Fibroblast of upper back skin (primary cell): Measurements from ENCODE around the gene TAGLN3.
"Not testable (repeated sequence)": the region's sequence is repeated elsewhere in the genome, so short reads cannot be mapped to it uniquely, and the experiment has no call there.

Source experiments
- DNase-seq: peaks from one replicate; pipeline ENCODE4 v3.0.0-alpha.2; 2013

Gene TAGLN3

GRCh38 chr3:112011376-112011940, 12.7 kb downstream of the TAGLN3 start:
- DNase-seq = no peak

- no peak for DNase-seq
Measured at GRCh38 chr3:112012205-112012992, 13.7 kb downstream of the TAGLN3 start.

DNA sequence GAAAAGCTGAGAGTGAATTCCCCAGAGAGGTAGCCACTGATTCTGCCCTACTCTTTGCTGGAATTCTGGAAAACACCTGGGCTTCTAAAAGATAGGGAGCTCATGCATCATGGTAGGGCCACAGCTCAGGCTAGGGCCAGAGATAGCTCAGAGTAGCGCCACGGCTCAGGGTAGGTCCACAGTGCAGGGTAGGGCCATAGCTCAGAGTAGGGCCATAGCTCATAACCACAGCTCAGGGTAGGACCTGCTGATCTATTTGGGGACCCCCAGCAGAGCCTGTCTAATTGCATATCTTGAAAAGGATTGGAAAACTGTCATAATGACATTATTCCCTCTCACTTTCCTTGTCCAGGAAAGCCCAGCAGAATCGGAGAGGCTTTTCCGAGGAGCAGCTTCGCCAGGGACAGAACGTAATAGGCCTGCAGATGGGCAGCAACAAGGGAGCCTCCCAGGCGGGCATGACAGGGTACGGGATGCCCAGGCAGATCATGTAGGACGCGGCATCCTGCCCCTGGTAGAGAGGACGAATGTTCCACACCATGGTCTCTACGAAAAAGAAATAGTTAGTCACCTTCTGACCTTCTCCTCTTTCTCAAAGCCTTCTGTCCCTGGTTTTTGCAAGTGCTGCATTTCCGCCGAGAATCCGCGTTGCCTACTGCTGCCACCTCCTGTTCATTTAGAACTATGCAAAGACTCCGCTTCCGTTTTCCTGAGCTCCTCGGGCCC, 14.5 kb downstream of the TAGLN3 start:
- peak; percentile 68 for DNase-seq

DNA sequence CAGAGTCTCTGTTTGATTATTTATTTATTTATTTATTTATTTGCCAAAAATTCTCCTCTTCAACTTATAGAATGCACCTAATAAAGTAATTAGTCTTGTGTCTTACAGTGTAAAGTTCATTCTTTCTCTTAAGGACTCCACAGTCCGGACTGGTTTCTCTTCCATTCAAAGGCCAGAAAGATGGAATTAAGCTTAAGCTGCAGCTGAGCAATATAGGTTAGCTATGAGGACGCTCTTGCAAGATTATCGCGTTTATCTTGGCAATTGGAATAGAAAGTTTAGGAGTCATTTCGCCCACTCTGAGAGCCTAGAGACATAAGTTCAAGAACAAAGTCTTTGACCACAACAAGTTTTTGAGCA, 15.0 kb downstream of the TAGLN3 start:
- no peak for DNase-seq

GRCh38 chr3:112017091-112017490, 18.4 kb downstream of the TAGLN3 start:
- DNase-seq = no peak

DNA sequence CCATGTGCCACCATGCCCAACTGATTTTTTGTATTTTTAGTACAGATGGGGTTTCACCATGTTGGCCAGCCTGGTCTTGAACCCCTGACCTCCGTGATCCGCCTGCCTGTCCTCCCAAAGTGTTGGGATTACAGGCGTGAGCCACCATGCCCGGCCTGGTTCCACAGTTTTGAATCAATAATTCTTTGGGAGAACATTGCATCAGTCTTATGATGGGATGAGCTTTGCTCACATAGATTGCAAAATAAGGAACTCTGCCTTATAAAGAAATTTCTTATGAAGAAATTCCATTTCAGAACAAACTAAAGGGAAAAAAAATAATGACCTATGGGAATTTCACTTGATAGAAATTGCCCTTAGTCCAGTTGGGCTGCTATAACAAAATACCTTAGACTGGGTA, 20.0 kb downstream of the TAGLN3 start:
- DNase-seq = no peak

DNA sequence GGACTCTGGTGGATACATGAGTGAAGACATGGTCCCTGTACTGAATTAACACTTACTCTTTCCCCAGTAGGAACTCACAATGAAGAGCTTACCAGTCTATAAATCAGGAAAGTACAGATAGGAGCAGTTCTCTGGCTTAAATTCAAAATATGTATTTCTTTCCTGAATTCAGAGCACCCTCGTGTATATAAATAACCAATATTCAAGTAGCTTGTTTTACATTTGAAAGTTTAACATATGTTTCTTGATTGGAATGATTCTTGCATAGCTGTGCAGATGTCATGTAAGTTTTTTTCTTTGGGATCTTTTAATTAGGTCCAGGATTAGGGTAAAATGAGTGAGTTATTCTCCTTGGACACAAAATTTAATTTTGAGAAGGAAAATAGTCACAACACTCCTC, 21.0 kb downstream of the TAGLN3 start:
- no peak for DNase-seq

GRCh38 chr3:112020674-112021085, 22.0 kb downstream of the TAGLN3 start:
- DNase-seq = no peak

DNA sequence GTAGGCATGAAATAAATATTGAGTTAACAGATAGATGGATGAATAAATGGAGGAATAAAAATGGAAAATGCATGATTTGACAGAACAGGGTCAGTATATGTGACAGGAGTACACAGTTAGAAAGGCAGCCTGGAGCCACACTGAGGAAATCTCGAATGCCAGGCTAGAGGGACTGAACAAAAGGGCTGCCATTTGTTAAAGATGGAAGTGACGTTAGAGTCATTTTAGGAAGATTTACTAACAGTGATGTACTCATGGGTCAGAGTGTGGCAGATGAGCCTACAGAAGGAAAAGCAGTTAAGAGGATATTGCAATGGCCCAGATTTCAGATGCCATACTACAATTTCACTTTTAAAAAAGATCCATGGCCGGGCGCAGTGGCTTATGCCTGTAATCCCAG, 28.4 kb downstream of the TAGLN3 start:
- no peak for DNase-seq

DNA sequence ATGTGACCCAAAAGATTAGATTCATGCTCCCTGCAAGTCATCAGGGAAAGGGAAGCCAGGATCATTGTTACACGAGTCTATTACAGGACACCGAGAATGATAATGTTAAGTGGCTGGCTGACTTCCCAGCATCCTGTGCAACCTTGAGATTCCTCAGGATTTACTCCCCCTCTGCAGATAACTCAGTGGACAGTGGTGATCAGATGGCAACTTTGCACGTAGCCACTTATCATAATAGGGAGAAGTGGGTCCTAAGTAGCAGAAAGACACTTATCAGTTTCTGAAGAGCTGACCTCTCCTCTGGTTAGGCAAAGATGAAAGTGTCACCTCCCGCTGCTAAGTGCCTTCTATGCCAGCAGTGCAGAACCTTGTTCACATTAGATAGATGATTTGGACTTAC, 29.1 kb downstream of the TAGLN3 start:
- no peak for DNase-seq

DNA sequence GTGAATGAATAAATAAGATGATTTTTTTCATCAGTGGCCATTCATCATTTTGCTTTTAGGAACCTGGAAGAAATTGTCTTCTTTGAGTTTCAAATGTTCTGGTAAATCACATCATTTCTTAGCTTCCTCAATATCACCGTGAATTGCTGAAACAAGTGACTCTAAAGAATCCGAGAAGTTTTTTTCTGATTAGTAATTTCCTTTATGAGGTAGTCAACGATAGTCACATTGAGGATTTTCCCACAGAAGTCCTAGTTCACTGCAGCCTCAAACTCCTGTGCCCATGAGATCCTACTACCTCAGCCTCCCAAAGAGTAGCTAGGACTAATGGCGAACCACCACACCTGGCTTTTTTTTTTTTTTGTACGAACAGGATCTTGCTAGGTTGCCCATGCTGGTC, 32.2 kb downstream of the TAGLN3 start:
- no peak for DNase-seq

GRCh38 chr3:112032098-112032731, 33.5 kb downstream of the TAGLN3 start:
- DNase-seq = no peak

DNA sequence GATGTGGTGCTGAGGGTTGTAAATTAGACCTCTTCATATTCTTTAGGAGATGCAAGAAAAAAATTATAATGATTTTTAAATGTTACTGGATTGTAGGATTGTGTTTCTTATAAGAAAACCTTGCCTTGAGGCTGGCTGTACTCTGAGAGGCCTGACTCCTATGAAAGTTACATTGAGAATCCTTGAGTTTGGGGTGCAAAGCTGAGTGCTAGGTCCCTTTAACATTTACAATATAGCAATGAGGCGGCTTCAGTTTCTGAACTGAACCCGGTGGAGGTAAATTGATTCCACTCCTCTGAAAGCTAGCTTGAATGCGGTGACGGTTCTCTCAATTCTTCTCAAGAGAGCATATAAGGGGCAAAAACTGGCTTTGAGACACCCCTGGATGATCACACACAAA, 35.7 kb downstream of the TAGLN3 start, which contains the start of gene TMPRSS7:
Gene TMPRSS7 (plus strand): TSS at position 301 of the 400 bp plus-strand sequence. CDS start 110 bp downstream, outside the sequence.
- no peak for DNase-seq

- DNase-seq = no peak
Measured at GRCh38 chr3:112035241-112035640, 36.5 kb downstream of the TAGLN3 start.

GRCh38 chr3:112037194-112037593, 38.5 kb downstream of the TAGLN3 start:
- not testable (repeated sequence) for DNase-seq

DNA sequence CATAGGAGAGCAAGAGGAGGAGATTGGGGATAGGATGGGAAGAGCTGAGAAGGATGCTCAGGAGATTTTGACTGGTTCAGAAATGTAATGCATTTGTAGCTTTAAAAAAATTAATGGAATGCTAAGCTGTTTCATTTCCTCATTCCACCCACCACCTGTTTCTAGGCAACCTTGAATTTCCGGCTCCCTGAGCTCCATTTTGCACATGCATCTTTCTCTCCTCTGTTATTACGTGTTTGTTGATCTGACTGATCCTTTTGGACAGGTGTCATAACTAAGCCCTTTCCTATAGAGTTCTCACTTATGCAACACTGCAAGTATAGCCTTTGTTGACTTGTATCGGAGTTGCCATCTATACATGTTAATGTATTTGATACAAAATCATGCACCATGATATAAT, 40.1 kb downstream of the TAGLN3 start:
- DNase-seq = no peak

DNA sequence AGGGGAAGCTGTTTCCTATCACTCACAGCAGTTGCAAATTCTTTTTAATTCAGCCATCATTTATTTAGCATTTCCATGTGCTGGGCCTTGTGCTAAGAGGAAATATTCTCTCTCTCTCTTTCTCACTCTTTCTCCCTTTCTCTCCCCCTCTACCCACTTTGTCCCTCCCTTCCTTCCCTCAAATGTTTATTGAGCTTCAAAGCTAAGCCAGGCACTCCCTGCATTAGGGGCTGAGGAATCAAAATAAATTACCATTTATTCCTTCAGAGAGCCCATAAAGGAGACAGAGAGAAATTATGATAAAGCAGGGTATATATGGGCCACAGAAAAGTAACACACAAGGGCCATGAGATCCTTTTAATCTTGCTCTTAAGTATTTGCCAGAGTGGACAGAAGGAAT, 42.6 kb downstream of the TAGLN3 start:
- DNase-seq = no peak

GRCh38 chr3:112042842-112043280, 44.1 kb downstream of the TAGLN3 start:
- no peak for DNase-seq

DNA sequence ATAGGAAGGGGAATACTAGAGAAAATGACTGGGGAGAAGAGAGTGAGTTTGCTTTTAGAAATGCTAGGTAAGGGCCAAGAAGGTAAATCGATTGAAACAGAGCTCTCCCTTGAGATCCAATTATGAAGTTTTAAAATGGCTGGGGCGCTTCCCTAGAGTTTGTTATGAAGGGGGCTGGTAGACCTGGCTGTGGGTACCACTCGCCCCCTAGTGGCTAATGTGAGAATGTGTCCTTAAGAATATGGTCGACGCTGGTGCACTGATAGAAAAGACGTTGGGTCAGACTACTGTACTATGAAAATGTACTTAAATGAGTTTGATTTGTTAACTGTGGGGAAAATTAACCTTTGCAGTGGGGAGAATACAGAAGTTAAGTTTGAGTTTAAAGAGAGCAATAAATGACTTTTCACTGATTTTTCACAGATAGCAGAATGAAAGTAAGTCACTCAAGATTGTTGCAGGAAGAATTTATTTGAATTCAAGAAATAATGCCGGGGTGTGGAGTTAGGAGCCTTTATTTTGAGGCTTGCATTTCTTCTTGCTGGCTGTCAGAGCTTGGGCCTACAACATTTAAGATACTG, 45.0 kb downstream of the TAGLN3 start:
- peak; percentile 78 for DNase-seq

- DNase-seq = peak; percentile 22
Measured at GRCh38 chr3:112046599-112046998, 47.9 kb downstream of the TAGLN3 start.

- DNase-seq = no peak
Measured at GRCh38 chr3:112047264-112047663, 48.5 kb downstream of the TAGLN3 start.

DNA sequence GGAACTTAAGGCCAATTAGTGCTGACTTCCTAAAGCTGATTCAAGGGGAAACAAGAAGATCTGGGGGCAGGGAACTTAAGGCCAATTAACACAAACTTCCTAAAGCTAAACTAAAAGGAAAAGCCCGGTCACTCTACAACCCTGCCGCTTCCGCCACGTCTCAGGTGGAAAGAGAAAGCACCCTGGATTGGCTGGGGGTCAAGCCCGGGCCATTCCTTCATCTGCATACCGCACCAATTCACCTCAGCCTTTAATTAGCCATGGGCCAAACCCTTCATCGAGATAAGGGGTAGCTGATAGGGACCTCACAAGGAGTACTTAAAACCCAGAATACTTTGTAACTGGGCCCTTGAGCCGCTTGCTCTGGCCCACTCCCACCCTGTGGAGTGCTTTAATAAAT, 50.2 kb downstream of the TAGLN3 start:
- no peak for DNase-seq

DNA sequence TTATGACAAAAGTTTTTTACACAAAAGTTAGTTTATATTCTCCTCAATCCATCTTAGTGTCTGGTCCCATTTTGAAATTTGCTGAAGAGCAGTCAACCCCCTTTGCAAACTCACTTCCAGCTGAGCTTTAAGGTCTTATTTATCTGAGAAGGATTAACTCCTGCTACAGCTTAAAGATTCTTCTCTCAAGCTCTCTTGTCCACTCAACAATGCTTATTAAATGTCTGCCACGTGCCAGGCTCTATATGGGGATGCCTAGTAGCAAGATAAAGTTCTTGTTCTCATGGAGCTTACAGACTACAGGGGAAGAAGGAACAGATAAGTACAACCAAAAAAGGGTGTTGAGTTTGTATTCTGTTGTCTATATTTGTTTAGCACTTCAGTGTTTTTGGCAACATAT, 54.5 kb downstream of the TAGLN3 start:
- DNase-seq = no peak
